H1 (cell line): ENCODE data around the gene SMYD4. TPM values are rescaled to one million over a fixed set of nuclear protein-coding genes. Genes with fewer than 3 reads are reported as not detected.
A peak's percentile ranks its signal among the peaks of the same experiment; 100 is the strongest.

ENCODE experiments used
- CTCF ChIA-PET: fragments of 300-600 bp; sonication (Branson Sonifier 250); formaldehyde crosslinking; loops from one replicate; lab custom pipeline; 2021; ENCODE audit not compliant: partially characterized antibody; lab: Charles Lee
- POLR2A ChIA-PET: fragments of 300-600 bp; sonication (Branson Sonifier 250); formaldehyde crosslinking; loops from one replicate; lab custom pipeline; 2021; ENCODE audit warnings: inconsistent platforms; ENCODE audit not compliant: partially characterized antibody; lab: Charles Lee
- DNase-seq, 2 experiments: peaks; one replicate each; pipeline versions ENCODE4 v3.0.0 to v3.0.0-alpha.2; 2010 to 2022; ENCODE audit warnings: low spot score in 2 of 2, low read depth in 1 of 2, mixed read lengths in 1 of 2
- FAIRE-seq: peaks from 2 replicates; lab custom pipeline; 2011; peaks lifted over from hg19 to GRCh38; lab: Jason Lieb, UNC
- H2AFZ ChIP-seq: 2 replicates; pipeline ENCODE4 v1.8.1; 2012; ENCODE audit warnings: low read length, inconsistent platforms
- H2AK5ac ChIP-seq: 2 replicates; pipeline ENCODE4 v1.6.1; 2013; ENCODE audit warnings: low read depth, low read length
- H2BK120ac ChIP-seq: replicated peaks from 2 replicates; pipeline ENCODE3; 2013; ENCODE audit warnings: low read depth, low read length, inconsistent platforms
- H2BK12ac ChIP-seq: 2 replicates; pipeline ENCODE4 v1.6.1; 2013; ENCODE audit warnings: low read depth, low read length
- H2BK15ac ChIP-seq: 2 replicates; pipeline ENCODE4 v1.6.1; 2013; ENCODE audit warnings: low read length
- H2BK20ac ChIP-seq: 2 replicates; pipeline ENCODE4 v1.6.1; 2013; ENCODE audit warnings: low read length
- H2BK5ac ChIP-seq: 2 replicates; pipeline ENCODE4 v1.6.1; 2013; ENCODE audit warnings: low read depth, low read length
- H3K14ac ChIP-seq: 2 replicates; pipeline ENCODE4 v1.6.1; 2013; ENCODE audit warnings: inconsistent platforms; ENCODE audit not compliant: insufficient read length
- H3K18ac ChIP-seq: 2 replicates; pipeline ENCODE4 v1.6.1; 2013; ENCODE audit warnings: low read length; ENCODE audit errors: extremely low read depth
- H3K23ac ChIP-seq: 2 replicates; pipeline ENCODE4 v1.6.1; 2013; ENCODE audit warnings: inconsistent platforms; ENCODE audit not compliant: insufficient read length
- H3K23me2 ChIP-seq: 2 replicates; pipeline ENCODE4 v1.6.1; 2013; ENCODE audit warnings: low read depth, low read length
- H3K27ac ChIP-seq: 2 replicates; pipeline ENCODE4 v1.6.1; 2011; ENCODE audit warnings: low read depth, low read length, inconsistent platforms
- H3K27me3 ChIP-seq, 4 experiments: replicated peaks in 1 of 4; 1 replicate in 1 of 4; 2 replicates in 3 of 4; pipeline versions ENCODE4 v1.6.1 to v1.8.1; 2011 to 2013; ENCODE audit warnings: low read length in 3 of 4, mild to moderate bottlenecking in 3 of 4, inconsistent platforms in 2 of 4, mixed read lengths in 2 of 4, moderate library complexity in 1 of 4; ENCODE audit not compliant: control insufficient read depth in 3 of 4, insufficient read depth in 3 of 4; ENCODE audit errors: extremely low read depth in 1 of 4
- H3K36me3 ChIP-seq, 4 experiments: 2 replicates each; pipeline versions ENCODE4 v1.6.1 to v1.8.1; 2011 to 2013; ENCODE audit warnings: mild to moderate bottlenecking in 4 of 4, low read length in 3 of 4, moderate library complexity in 2 of 4, control low read depth in 1 of 4, inconsistent platforms in 1 of 4; ENCODE audit not compliant: insufficient read depth in 4 of 4, control insufficient read depth in 2 of 4
- H3K4ac ChIP-seq: replicated peaks from 2 replicates; pipeline ENCODE3; 2013; ENCODE audit warnings: low read length, low read depth, mixed read lengths, inconsistent platforms; ENCODE audit not compliant: insufficient read length
- H3K4me1 ChIP-seq, 4 experiments: replicated peaks in 1 of 4; 1 replicate in 1 of 4; 2 replicates in 3 of 4; pipeline versions ENCODE4 v1.6.1 to v1.8.1; 2011 to 2013; ENCODE audit warnings: low read length in 3 of 4, inconsistent platforms in 2 of 4, mixed read lengths in 1 of 4; ENCODE audit not compliant: insufficient read depth in 4 of 4, control insufficient read depth in 3 of 4
- H3K4me2 ChIP-seq, 2 experiments: 2 replicates each; pipeline versions ENCODE4 v1.6.1 to v1.8.1; 2011 to 2013; ENCODE audit warnings: low read depth in 2 of 2, low read length in 2 of 2, control low read depth in 1 of 2, inconsistent platforms in 1 of 2, mild to moderate bottlenecking in 1 of 2; ENCODE audit not compliant: insufficient read depth in 1 of 2
- H3K4me3 ChIP-seq, 4 experiments: fragments of 200-600, 300-600 bp in 1 of 4; sonication (generic), shearing (Covaris generic), sonication (Bioruptor Twin) in 1 of 4; 2 replicates each; pipeline versions ENCODE4 v1.5.1 to v1.8.1; 2011 to 2016; ENCODE audit warnings: low read length in 4 of 4, low read depth in 3 of 4, control low read depth in 2 of 4, inconsistent platforms in 2 of 4, mild to moderate bottlenecking in 2 of 4, mixed read lengths in 1 of 4, moderate library complexity in 1 of 4; ENCODE audit not compliant: insufficient read depth in 2 of 4; ENCODE audit errors: extremely low read depth in 1 of 4
- H3K56ac ChIP-seq: replicated peaks from 2 replicates; pipeline ENCODE3; 2013; ENCODE audit warnings: low read depth, mild to moderate bottlenecking, mixed read lengths, low read length, inconsistent platforms; ENCODE audit not compliant: insufficient read length
- H3K79me1 ChIP-seq: 2 replicates; pipeline ENCODE4 v1.6.1; 2013; ENCODE audit warnings: low read depth, low read length, control low read depth
- H3K79me2 ChIP-seq, 2 experiments: 2 replicates each; pipeline versions ENCODE4 v1.6.1 to v1.8.1; 2012 to 2013; ENCODE audit warnings: low read length in 2 of 2, mild to moderate bottlenecking in 2 of 2, inconsistent platforms in 1 of 2; ENCODE audit not compliant: insufficient read depth in 2 of 2, control insufficient read depth in 1 of 2
- H3K9ac ChIP-seq, 4 experiments: replicated peaks in 1 of 4; 1 replicate in 1 of 4; 2 replicates in 3 of 4; pipeline versions ENCODE4 v1.6.1 to v1.8.1; 2011 to 2013; ENCODE audit warnings: low read depth in 3 of 4, low read length in 3 of 4, control low read depth in 2 of 4, mild to moderate bottlenecking in 2 of 4, moderate library complexity in 2 of 4, inconsistent platforms in 1 of 4; ENCODE audit errors: extremely low read depth in 1 of 4
- H3K9me3 ChIP-seq, 2 experiments: 2 replicates each; pipeline versions ENCODE4 v1.6.1 to v1.8.1; 2012 to 2013; ENCODE audit warnings: mild to moderate bottlenecking in 2 of 2, moderate library complexity in 2 of 2, control low read depth in 1 of 2, inconsistent platforms in 1 of 2, low read depth in 1 of 2, low read length in 1 of 2, mixed read lengths in 1 of 2; ENCODE audit not compliant: insufficient read depth in 2 of 2
- H4K20me1 ChIP-seq, 2 experiments: replicated peaks in 1 of 2; 2 replicates each; pipeline versions ENCODE3 to v1.8.1; 2011 to 2013; ENCODE audit warnings: inconsistent platforms in 2 of 2, low read length in 2 of 2, mild to moderate bottlenecking in 1 of 2; ENCODE audit not compliant: insufficient read depth in 2 of 2, control insufficient read depth in 1 of 2
- H4K5ac ChIP-seq: 2 replicates; pipeline ENCODE4 v1.6.1; 2013; ENCODE audit warnings: low read length, low read depth, mixed read lengths, inconsistent platforms; ENCODE audit not compliant: insufficient read length
- H4K8ac ChIP-seq: 2 replicates; pipeline ENCODE4 v1.8.0; 2013; ENCODE audit warnings: mild to moderate bottlenecking, moderate library complexity, low read length, inconsistent platforms; ENCODE audit not compliant: insufficient read depth; ENCODE audit errors: extremely low read depth
- H4K91ac ChIP-seq: replicated peaks from 2 replicates; pipeline ENCODE3; 2013; ENCODE audit warnings: low read length, mixed read lengths, inconsistent platforms; ENCODE audit not compliant: insufficient read length
- RAD21 ChIP-seq, 2 experiments: IDR thresholded peaks in 1 of 2; conservative IDR thresholded peaks in 1 of 2; 2 replicates each; pipeline ENCODE4 v1.6.1; 2011; ENCODE audit warnings: low read depth in 2 of 2, low read length in 2 of 2, improper control_type of control experiment in 1 of 2, inconsistent platforms in 1 of 2, mild to moderate bottlenecking in 1 of 2, moderate library complexity in 1 of 2
- SIRT6 ChIP-seq: IDR thresholded peaks from one replicate; pipeline ENCODE4 v1.7.1; 2012; ENCODE audit warnings: low read length, inconsistent platforms
- SUZ12 ChIP-seq: fragments of 200-600 bp; sonication (generic); IDR thresholded peaks from 2 replicates; pipeline ENCODE4 v1.6.1; 2012; ENCODE audit warnings: mild to moderate bottlenecking, inconsistent platforms, low read length, moderate library complexity, mixed read lengths
- WGBS, 2 experiments: shearing (Covaris generic) in 1 of 2; methylation state at CpG; one replicate each; pipeline versions ENCODE4 v1.1.6 to v1.1.7; 2013 to 2015; ENCODE audit warnings: low lambda C conversion rate in 2 of 2, mixed read lengths in 2 of 2, inconsistent platforms in 1 of 2, low coverage in 1 of 2, missing lambda C conversion rate in 1 of 2; ENCODE audit not compliant: insufficient replicate concordance in 2 of 2, insufficient coverage in 1 of 2, insufficient read length in 1 of 2; ENCODE audit errors: extremely low coverage in 1 of 2, missing lambda C conversion rate in 1 of 2; 5-methylcytosine and 5-hydroxymethylcytosine counted together
- polyA plus RNA-seq, 7 experiments: library from polyadenylated mRNA; depleted of rRNA in 3 of 7; stranded (reverse) in 5 of 7; unstranded in 2 of 7; fragments of >200 nt in 5 of 7; fragments of 200-250 nt in 2 of 7; gene quantifications; 1 replicate in 5 of 7; 2 replicates in 1 of 7; 4 replicates in 1 of 7; pipeline versions ENCODE4 v1.2.1 to v1.2.3, GENCODE V29; 2011 to 2013; ENCODE audit warnings: missing spikeins in 2 of 7, mixed read lengths in 2 of 7
- total RNA-seq: library from RNA; stranded (reverse); fragmentation: NEBNext Ultra II Directional; extraction: Animal tissue kit (Norgen Biotek cat#: 25700); gene quantifications from 2 replicates; pipeline ENCODE4 v1.2.1, GENCODE V29; 2021

SMYD4 gene
- total and polyA plus RNA-seq, 2 of the 8 experiments (the other 6 are each of a cell fraction or from before 2014, with no cell fraction given): 10.5 to 23.4 TPM

DNA sequence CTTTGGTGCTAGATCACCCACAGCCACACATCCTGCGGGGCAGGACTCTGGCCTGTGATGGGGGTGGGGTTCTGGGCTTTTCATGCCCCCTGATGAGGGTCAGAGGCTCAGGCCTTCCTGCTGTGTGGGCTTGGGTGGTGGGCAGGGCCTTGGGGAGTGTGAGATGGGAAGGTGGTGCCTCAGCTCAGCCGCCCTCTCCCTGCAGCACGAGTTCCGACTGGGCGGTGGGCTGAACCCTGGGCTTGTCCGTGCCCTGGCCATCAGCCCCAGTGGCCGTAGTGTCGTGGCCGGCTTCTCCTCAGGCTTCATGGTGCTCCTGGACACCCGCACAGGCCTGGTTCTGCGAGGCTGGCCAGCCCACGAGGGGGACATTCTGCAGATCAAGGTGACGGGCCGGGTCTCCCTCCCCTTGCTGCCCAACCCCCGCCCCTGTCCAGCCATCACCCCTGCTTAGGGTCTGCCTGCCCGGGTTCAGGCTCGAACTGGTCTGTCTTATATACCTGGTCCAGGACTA, 93.8 kb downstream of the SMYD4 start:
- H4K5ac ChIP-seq: no peak overlapping the region
- H2BK5ac ChIP-seq: no peak overlapping the region
- POLR2A ChIA-PET: interaction anchor here (1.2 to 2.6 kb wide), 6 partner anchors 8 to 48 kb away, joined by 3 to 9 read pairs (median 4); partner anchors contain the start of gene SERPINF1
- no peak overlapping the region for H3K23ac ChIP-seq
- H3K4me2 ChIP-seq: no peak overlapping the region
- H3K27me3 ChIP-seq: no peaks in the 10 kb centered on the region
- no peak overlapping the region for H2BK120ac ChIP-seq
- no peak for TF ChIP-seq SIRT6
- TF ChIP-seq RAD21 (IDR thresholded peaks at IDR 0.05 in 1 of 2, conservative IDR thresholded peaks at IDR 0.05 in 1 of 2; ENCODE audit: low read depth in 2 of 2, low read length in 2 of 2): no peak
- TF ChIP-seq SUZ12: no peak
- H2BK12ac ChIP-seq: no peak overlapping the region
- H3K9me3 ChIP-seq: no peaks in the 10 kb centered on the region; a peak in 1 of 4 replicates
- FAIRE-seq (no peak), DNase-seq (no peak)
- H3K79me2 ChIP-seq: no peaks in the 10 kb centered on the region
- H4K20me1 ChIP-seq: peaks cover 0 to 2% of the 10 kb centered on the region in 2 experiments
- H2BK20ac ChIP-seq: no peak overlapping the region
- H4K8ac ChIP-seq: peak overlapping the region; percentile 79; the same call in 1 of the 2 replicates
- no peaks in the 10 kb centered on the region for H3K23me2 ChIP-seq
- peaks cover 0 to 7% (median 1%) of the 10 kb centered on the region in 4 experiments; a peak in 4 of 7 replicates for H3K4me1 ChIP-seq
- H3K9ac ChIP-seq: no peak overlapping the region; a peak in 2 of 7 replicates
- no peak overlapping the region for H3K4ac ChIP-seq
- no peaks in the 10 kb centered on the region for H3K79me1 ChIP-seq
- H2AK5ac ChIP-seq: 0 out of 2 replicates have a peak overlapping the region, but pooled peaks have one; percentile 3
- H2BK15ac ChIP-seq: no peak overlapping the region
- H3K18ac ChIP-seq: no peak overlapping the region
- no peak overlapping the region for H3K56ac ChIP-seq
- WGBS, 2 experiments: 85% methylated on average over 4 of the region's 17 CpGs; no CpG with 5 or more reads in 1 of the 2 experiments
- H3K36me3 ChIP-seq: no peaks in the 10 kb centered on the region; a peak in 2 of 8 replicates
- no peak overlapping the region for H4K91ac ChIP-seq
- peak overlapping the region; percentile 44; the same call in 1 of the 2 replicates for H3K27ac ChIP-seq
- no peak overlapping the region for H3K14ac ChIP-seq
- no peak overlapping the region for H2AFZ ChIP-seq
- CTCF ChIA-PET: interaction anchor here (0.7 to 1.1 kb wide), 2 partner anchors 32 to 39 kb away, joined by 3 read pairs; no protein-coding TSS in a partner anchor
- H3K4me3 ChIP-seq: no peak overlapping the region
